ENCODE results near the gene MYH7.

The MYH7 gene

GRCh38 chr14:23414906-23415820 is 20.3 kb downstream of the MYH7 start:
- TF ChIP-seq, protein P1, sequence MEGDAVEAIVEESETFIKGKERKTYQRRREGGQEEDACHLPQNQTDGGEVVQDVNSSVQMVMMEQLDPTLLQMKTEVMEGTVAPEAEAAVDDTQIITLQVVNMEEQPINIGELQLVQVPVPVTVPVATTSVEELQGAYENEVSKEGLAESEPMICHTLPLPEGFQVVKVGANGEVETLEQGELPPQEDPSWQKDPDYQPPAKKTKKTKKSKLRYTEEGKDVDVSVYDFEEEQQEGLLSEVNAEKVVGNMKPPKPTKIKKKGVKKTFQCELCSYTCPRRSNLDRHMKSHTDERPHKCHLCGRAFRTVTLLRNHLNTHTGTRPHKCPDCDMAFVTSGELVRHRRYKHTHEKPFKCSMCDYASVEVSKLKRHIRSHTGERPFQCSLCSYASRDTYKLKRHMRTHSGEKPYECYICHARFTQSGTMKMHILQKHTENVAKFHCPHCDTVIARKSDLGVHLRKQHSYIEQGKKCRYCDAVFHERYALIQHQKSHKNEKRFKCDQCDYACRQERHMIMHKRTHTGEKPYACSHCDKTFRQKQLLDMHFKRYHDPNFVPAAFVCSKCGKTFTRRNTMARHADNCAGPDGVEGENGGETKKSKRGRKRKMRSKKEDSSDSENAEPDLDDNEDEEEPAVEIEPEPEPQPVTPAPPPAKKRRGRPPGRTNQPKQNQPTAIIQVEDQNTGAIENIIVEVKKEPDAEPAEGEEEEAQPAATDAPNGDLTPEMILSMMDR (conservative IDR thresholded peaks at IDR 0.05), result no peak
- TF ChIP-seq ZFX (IDR thresholded peaks at IDR 0.05), result no peak
- no peak overlapping the region for H3K27ac ChIP-seq

GRCh38 chr14:23414254-23414653 is 21.2 kb downstream of the MYH7 start:
- no peak for TF ChIP-seq ZFX (IDR thresholded peaks at IDR 0.05)
- TF ChIP-seq, protein P1 (conservative IDR thresholded peaks at IDR 0.05), result no peak
- H3K27ac ChIP-seq, result no peak overlapping the region

DNA sequence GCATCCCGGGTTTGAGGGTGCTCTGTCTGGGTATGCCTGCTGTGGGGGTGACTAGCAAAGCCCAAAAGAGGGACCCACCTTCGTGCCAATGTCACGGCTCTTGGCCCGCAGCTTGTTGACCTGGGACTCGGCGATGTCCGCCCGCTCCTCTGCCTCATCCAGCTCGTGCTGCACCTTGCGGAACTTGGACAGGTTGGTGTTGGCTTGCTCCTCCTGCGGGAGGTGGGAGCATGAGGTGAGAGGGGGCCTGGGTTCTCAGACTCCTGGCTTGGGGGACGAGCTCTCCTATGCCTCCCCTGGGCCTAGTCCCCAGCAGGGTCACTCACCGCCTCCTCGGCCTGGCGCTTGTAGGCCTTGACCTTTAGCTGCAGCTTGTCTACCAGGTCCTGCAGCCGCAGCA is 21.8 kb downstream of the MYH7 start:
- H3K27ac ChIP-seq, result no peak overlapping the region
- TF ChIP-seq ZFX (IDR thresholded peaks at IDR 0.05), result no peak
- TF ChIP-seq, protein P1 (conservative IDR thresholded peaks at IDR 0.05), result no peak

GRCh38 chr14:23411563-23412525 is 23.6 kb downstream of the MYH7 start:
- H3K27ac ChIP-seq, result no peak overlapping the region
- TF ChIP-seq ZFX (IDR thresholded peaks at IDR 0.05), result no peak
- TF ChIP-seq, protein P1 (conservative IDR thresholded peaks at IDR 0.05), result no peak

- no peak overlapping the region for H3K27ac ChIP-seq
- no peak for TF ChIP-seq ZFX (IDR thresholded peaks at IDR 0.05)
- TF ChIP-seq, protein P1 (conservative IDR thresholded peaks at IDR 0.05), result no peak
Measured at GRCh38 chr14:23409966-23410635, 25.4 kb downstream of the MYH7 start.

GRCh38 chr14:23409475-23409874 is 26.0 kb downstream of the MYH7 start:
- no peak for TF ChIP-seq ZFX (IDR thresholded peaks at IDR 0.05)
- TF ChIP-seq, protein P1 (conservative IDR thresholded peaks at IDR 0.05), result no peak
- no peak overlapping the region for H3K27ac ChIP-seq

All from C4-2B (cell line).